ENCODE results near the gene RRAS.
A peak's percentile ranks its signal among the peaks of the same experiment; 100 is the strongest.

The RRAS gene

DNA sequence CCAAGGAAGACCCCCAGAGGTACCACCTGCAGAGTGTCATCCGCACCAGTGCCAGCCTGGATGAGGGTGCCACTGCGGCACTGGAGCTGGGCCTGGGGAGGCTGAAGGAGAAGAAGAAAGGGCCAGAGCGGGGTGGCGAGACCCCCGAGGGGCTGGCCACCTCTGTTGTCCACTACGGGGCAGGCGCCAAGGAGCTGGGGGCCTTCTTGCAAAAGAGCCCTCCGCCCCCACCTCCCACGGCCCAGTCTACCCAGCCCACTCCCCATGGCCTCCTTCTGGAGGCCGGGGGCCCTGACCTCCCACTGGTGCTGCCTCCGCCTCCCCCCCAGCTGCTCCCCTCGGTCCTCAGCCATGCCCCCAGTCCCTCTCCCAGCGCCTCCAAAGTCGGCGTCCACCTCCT, 43.5 kb downstream of the RRAS start:
- H3K4me3 ChIP-seq (ENCODE audit: low read depth in 1 of 5, low read length in 5 of 5) = no peak overlapping the region
- H3K9me3 ChIP-seq (ENCODE audit: control insufficient read depth in 5 of 5, low read length in 5 of 5) = no peaks in the 10 kb centered on the region
- peaks cover 4 to 71% (median 50%) of the 10 kb centered on the region in 5 donors for H3K36me3 ChIP-seq (ENCODE audit: control insufficient read depth in 5 of 5, insufficient read depth in 5 of 5, low read length in 5 of 5)

GRCh38 chr19:49595819-49596404, 44.0 kb downstream of the RRAS start:
- Histone ChIP-seq H3K9me3 (ENCODE audit: control insufficient read depth in 5 of 5, low read length in 5 of 5) (no peaks in the 10 kb centered on the region), H3K4me1 (ENCODE audit: control insufficient read depth in 5 of 5, insufficient read depth in 5 of 5, low read length in 5 of 5) (peaks cover 5 to 26% (median 25%) of the 10 kb centered on the region in 5 donors), H3K4me3 (ENCODE audit: low read depth in 1 of 5, low read length in 5 of 5) (no peak overlapping the region), H3K27ac (ENCODE audit: low read depth, low read length) (no peak overlapping the region), H3K27me3 (ENCODE audit: control insufficient read depth in 5 of 5, insufficient read depth in 4 of 5, low read length in 5 of 5) (no peaks in the 10 kb centered on the region), H3K9ac (ENCODE audit: low read length in 5 of 5) (no peak overlapping the region), H3K36me3 (ENCODE audit: control insufficient read depth in 5 of 5, insufficient read depth in 5 of 5, low read length in 5 of 5) (peaks cover 4 to 66% (median 47%) of the 10 kb centered on the region in 5 donors)

More for the DNA sequence above, 43.5 kb downstream of the RRAS start:
- Histone ChIP-seq H3K27me3 (ENCODE audit: control insufficient read depth in 5 of 5, insufficient read depth in 4 of 5, low read length in 5 of 5) (no peaks in the 10 kb centered on the region), H3K4me1 (ENCODE audit: control insufficient read depth in 5 of 5, insufficient read depth in 5 of 5, low read length in 5 of 5) (peaks cover 5 to 26% (median 25%) of the 10 kb centered on the region in 5 donors), H3K9ac (ENCODE audit: low read length in 5 of 5) (no peak overlapping the region), H3K27ac (ENCODE audit: low read depth, low read length) (no peak overlapping the region)

DNA sequence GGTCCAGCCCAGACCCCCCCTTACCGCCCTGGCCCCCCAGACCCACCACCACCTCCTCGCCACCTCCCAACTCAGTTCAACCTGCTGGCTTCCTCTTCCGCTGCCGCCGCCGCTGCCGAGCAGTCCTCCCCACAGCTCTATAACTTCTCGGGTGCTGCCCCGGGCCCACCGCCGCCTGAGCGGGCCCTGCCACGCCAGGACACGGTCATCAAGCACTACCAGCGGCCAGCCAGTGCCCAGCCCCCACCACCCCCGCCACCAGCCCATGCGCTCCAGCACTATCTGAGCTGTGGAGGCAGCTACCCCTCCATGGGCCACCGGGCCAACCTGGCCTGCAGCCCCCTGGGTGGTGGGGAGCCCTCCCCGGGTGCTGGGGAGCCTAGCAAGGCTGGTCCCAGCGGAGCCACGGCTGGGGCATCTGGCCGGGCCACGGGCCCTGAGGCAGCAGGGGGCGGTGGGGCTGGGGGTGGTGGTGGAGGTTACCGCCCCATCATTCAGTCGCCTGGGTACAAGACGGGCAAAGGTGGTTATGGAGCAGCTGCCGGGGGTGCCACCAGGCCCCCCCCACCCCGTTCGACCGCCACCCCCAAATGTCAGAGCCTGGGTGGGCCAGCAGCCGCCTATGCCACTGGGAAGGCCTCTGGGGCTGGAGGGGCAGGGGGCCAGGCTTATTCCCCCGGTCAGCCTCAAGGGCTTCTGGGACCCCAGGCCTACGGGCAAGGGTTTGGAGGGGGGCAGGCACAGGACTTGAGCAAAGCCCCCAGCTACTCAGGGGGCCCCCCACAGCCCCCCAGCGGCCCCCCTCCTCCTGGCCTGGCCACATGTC, 44.7 kb downstream of the RRAS start:
- no peak overlapping the region for H3K4me3 ChIP-seq (ENCODE audit: low read depth in 1 of 5, low read length in 5 of 5)
- peaks cover 4 to 59% (median 45%) of the 10 kb centered on the region in 5 donors for H3K36me3 ChIP-seq (ENCODE audit: control insufficient read depth in 5 of 5, insufficient read depth in 5 of 5, low read length in 5 of 5)
- no peaks in the 10 kb centered on the region for H3K27me3 ChIP-seq (ENCODE audit: control insufficient read depth in 5 of 5, insufficient read depth in 4 of 5, low read length in 5 of 5)
- no peaks in the 10 kb centered on the region for H3K9me3 ChIP-seq (ENCODE audit: control insufficient read depth in 5 of 5, low read length in 5 of 5)
- peaks cover 5 to 32% (median 32%) of the 10 kb centered on the region in 5 donors for H3K4me1 ChIP-seq (ENCODE audit: control insufficient read depth in 5 of 5, insufficient read depth in 5 of 5, low read length in 5 of 5)
- H3K9ac ChIP-seq (ENCODE audit: low read length in 5 of 5) = no peak overlapping the region
- no peak overlapping the region for H3K27ac ChIP-seq (ENCODE audit: low read depth, low read length)

- Histone ChIP-seq H3K27me3 (ENCODE audit: control insufficient read depth in 5 of 5, insufficient read depth in 4 of 5, low read length in 5 of 5) (no peaks in the 10 kb centered on the region), H3K9ac (ENCODE audit: low read length in 5 of 5) (peak overlapping the region in 2 of 5 donors; percentile 27 to 52), H3K4me1 (ENCODE audit: control insufficient read depth in 5 of 5, insufficient read depth in 5 of 5, low read length in 5 of 5) (peaks cover 5 to 34% (median 33%) of the 10 kb centered on the region in 5 donors), H3K9me3 (ENCODE audit: control insufficient read depth in 5 of 5, low read length in 5 of 5) (no peaks in the 10 kb centered on the region), H3K36me3 (ENCODE audit: control insufficient read depth in 5 of 5, insufficient read depth in 5 of 5, low read length in 5 of 5) (peaks cover 4 to 51% (median 37%) of the 10 kb centered on the region in 5 donors), H3K27ac (ENCODE audit: low read depth, low read length) (peak overlapping the region; percentile 81), H3K4me3 (ENCODE audit: low read depth in 1 of 5, low read length in 5 of 5) (no peak overlapping the region)
Observed at GRCh38 chr19:49594157-49594992, 45.6 kb downstream of the RRAS start.

- Histone ChIP-seq H3K4me1 (ENCODE audit: control insufficient read depth in 5 of 5, insufficient read depth in 5 of 5, low read length in 5 of 5) (peaks cover 5 to 34% (median 33%) of the 10 kb centered on the region in 5 donors), H3K27ac (ENCODE audit: low read depth, low read length) (peak overlapping the region; percentile 81), H3K9ac (ENCODE audit: low read length in 5 of 5) (peak overlapping the region in 3 of 5 donors; percentile 27 to 64 (median 46)), H3K27me3 (ENCODE audit: control insufficient read depth in 5 of 5, insufficient read depth in 4 of 5, low read length in 5 of 5) (no peaks in the 10 kb centered on the region), H3K4me3 (ENCODE audit: low read depth in 1 of 5, low read length in 5 of 5) (peak overlapping the region; percentile 40 to 88 (median 76)), H3K9me3 (ENCODE audit: control insufficient read depth in 5 of 5, low read length in 5 of 5) (no peaks in the 10 kb centered on the region), H3K36me3 (ENCODE audit: control insufficient read depth in 5 of 5, insufficient read depth in 5 of 5, low read length in 5 of 5) (peaks cover 4 to 42% (median 28%) of the 10 kb centered on the region in 5 donors)
Observed at GRCh38 chr19:49593233-49594113, 46.5 kb downstream of the RRAS start.

DNA sequence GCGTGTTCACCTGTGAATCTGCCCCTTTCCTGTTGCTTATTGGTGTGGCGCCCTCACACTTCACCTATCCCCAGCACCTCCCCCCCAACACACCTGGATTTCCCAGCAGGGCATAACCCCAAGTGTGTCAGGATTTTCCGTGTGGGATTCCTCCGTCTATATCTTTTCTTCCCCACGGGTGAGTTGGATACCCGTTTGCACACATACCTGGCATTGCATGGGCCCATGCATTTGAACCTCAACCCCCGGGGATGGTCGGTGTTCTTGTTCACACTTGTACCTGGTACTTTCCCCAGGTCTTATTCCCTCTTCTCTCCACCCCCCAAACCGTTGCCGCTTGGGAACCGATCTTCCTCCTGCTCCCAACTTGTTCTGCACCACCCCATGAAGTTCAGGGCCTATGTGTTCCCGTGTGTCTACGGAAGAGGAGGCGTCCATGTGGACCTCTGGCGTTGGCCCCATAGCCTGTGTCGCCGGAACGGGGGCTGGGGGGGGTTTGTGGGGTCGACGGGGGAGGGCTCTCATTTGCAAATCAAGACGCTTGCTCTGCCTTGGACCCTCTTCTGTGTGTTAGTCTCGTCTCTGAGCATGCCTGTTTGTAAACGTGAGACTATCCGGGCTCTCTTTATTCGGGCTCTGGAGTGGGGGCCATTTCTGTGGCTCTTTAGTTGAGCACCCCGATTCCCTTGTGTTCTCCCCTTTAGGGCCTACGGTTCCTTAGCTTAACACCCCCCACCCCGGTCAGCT, 47.3 kb downstream of the RRAS start:
- Histone ChIP-seq H3K27me3 (ENCODE audit: control insufficient read depth in 5 of 5, insufficient read depth in 4 of 5, low read length in 5 of 5) (no peaks in the 10 kb centered on the region), H3K9me3 (ENCODE audit: control insufficient read depth in 5 of 5, low read length in 5 of 5) (no peaks in the 10 kb centered on the region), H3K27ac (ENCODE audit: low read depth, low read length) (peak overlapping the region; percentile 72), H3K4me1 (ENCODE audit: control insufficient read depth in 5 of 5, insufficient read depth in 5 of 5, low read length in 5 of 5) (peaks cover 5 to 34% (median 33%) of the 10 kb centered on the region in 5 donors), H3K9ac (ENCODE audit: low read length in 5 of 5) (peak overlapping the region; percentile 58 to 80 (median 62)), H3K4me3 (ENCODE audit: low read depth in 1 of 5, low read length in 5 of 5) (peak overlapping the region; percentile 76 to 88 (median 80)), H3K36me3 (ENCODE audit: control insufficient read depth in 5 of 5, insufficient read depth in 5 of 5, low read length in 5 of 5) (peaks cover 4 to 36% (median 26%) of the 10 kb centered on the region in 5 donors)

DNA sequence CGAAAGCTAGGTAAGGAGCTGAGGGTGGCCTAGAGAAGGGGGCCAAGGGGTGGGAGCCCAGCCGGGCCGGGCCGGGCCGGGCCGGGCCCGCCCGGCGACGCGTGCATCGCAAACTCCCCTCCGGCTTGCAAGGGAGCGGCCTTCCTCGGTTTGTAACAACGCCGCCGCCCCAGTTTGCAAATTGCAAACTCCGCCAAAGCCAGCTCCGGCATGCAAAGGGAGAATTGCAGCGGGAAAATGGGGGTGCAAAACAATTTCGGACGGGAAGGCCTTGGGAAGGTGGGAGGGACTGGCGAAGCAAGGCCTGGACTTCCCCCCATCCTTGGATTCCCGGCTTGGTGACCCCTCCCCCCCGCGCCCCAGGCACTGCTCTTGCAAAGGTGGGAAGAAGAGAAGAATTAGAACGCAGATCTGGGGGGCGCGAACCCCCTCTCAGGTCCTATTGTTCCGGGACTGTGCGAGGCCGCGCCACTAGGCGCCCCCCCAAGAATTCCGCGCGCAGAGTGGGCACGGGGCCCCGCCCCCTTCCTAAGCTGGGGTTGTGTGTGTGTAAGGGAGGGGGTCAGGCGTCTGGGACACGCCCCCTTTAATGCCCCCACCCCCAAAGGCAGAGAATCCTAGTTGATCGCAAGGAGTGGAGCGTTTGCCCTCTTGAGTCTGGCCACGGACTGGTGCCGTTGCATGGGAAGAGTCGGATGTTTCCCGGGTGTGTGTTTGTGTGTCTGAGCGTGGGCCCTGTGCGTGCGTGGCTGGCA, 48.0 kb downstream of the RRAS start:
- Histone ChIP-seq H3K9ac (ENCODE audit: low read length in 5 of 5) (peak overlapping the region; percentile 61 to 80 (median 64)), H3K4me3 (ENCODE audit: low read depth in 1 of 5, low read length in 5 of 5) (peak overlapping the region; percentile 76 to 88 (median 81)), H3K4me1 (ENCODE audit: control insufficient read depth in 5 of 5, insufficient read depth in 5 of 5, low read length in 5 of 5) (peaks cover 5 to 34% (median 33%) of the 10 kb centered on the region in 5 donors), H3K27ac (ENCODE audit: low read depth, low read length) (peak overlapping the region; percentile 72), H3K36me3 (ENCODE audit: control insufficient read depth in 5 of 5, insufficient read depth in 5 of 5, low read length in 5 of 5) (peaks cover 4 to 28% (median 21%) of the 10 kb centered on the region in 5 donors), H3K27me3 (ENCODE audit: control insufficient read depth in 5 of 5, insufficient read depth in 4 of 5, low read length in 5 of 5) (no peaks in the 10 kb centered on the region), H3K9me3 (ENCODE audit: control insufficient read depth in 5 of 5, low read length in 5 of 5) (no peaks in the 10 kb centered on the region)

DNA sequence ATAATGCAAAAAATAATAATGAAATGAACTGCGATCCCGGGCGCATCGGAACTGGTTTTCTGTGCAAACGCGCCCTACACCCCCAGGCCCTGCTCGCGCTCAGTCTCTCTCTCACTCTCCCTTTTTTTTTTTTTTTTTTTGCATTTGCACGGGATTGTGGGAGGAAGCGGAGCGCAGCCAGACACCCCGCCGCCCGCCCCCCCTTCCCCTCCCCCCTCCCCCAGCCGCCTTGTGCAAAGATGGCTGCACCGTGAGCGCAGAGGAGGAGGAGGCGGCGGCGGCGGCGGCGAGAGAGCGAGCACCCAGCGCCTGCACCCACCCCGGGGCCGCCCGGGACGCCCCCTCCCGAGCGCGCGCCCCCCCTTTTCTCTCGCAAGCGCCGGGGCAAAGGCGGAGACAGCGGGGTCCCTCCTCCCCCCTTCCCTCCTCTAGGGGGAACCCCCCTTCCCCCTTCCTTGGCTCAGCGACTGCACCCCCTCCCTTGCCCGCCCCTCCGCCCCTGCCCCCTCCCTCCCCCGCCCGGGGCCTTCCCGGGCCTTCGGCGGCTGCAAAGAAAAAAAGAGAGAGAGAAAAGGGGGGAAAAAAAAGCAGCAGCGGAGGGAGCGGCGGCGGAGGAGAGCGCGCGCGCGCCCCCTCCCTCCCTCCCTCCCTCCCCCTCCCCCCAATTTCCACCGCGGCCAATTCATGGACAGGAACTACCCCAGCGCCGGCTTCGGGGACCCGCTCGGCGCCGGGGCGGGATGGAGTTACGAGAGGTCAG, 48.8 kb downstream of the RRAS start, which contains the start of gene PRR12:
Gene PRR12, plus strand, starts transcription at position 212 of the 760 bp plus-strand sequence. Its CDS starts 473 bp downstream, at position 685.
- H3K27me3 ChIP-seq (ENCODE audit: control insufficient read depth in 5 of 5, insufficient read depth in 4 of 5, low read length in 5 of 5) = no peaks in the 10 kb centered on the region
- H3K4me1 ChIP-seq (ENCODE audit: control insufficient read depth in 5 of 5, insufficient read depth in 5 of 5, low read length in 5 of 5) = peaks cover 5 to 34% (median 33%) of the 10 kb centered on the region in 5 donors
- H3K9me3 ChIP-seq (ENCODE audit: control insufficient read depth in 5 of 5, low read length in 5 of 5) = no peaks in the 10 kb centered on the region

More for the DNA sequence above, 48.8 kb downstream of the RRAS start, which contains the start of gene PRR12:
- Histone ChIP-seq H3K9ac (ENCODE audit: low read length in 5 of 5) (peak within 1 kb of the TSS; percentile 19 to 87 (median 67)), H3K36me3 (ENCODE audit: control insufficient read depth in 5 of 5, insufficient read depth in 5 of 5, low read length in 5 of 5) (peaks cover 4 to 22% (median 17%) of the 10 kb centered on the region in 5 donors), H3K4me3 (ENCODE audit: low read depth in 1 of 5, low read length in 5 of 5) (peak within 1 kb of the TSS; percentile 77 to 88 (median 82)), H3K27ac (ENCODE audit: low read depth, low read length) (peak within 1 kb of the TSS; percentile 93)

All from subcutaneous abdominal adipose tissue (tissue), 5 donors.